OCI-LY3 (cell line): ENCODE measurements around the gene AGPAT4.

Experiments used
- CTCF ChIP-seq: fragments of 200-600, 300-600 bp; sonication (generic); IDR thresholded peaks from 2 replicates; pipeline ENCODE4 v1.5.1; 2014; ENCODE audit warnings: antibody characterized with exemption, low read length, low read depth
- EZH2phosphoT487 ChIP-seq: fragments of 200-600 bp; shearing (Covaris generic); IDR thresholded peaks from 2 replicates; pipeline ENCODE4 v1.6.1; 2018; ENCODE audit warnings: antibody characterized with exemption, mixed run types, low read depth

GRCh38 chr6:161207200-161207599 is 66.7 kb downstream of the AGPAT4 start:
- no peak for TF ChIP-seq CTCF
- no peak for TF ChIP-seq EZH2phosphoT487
